ENCODE measurements around the gene GRIP1. TPM values are rescaled to one million over a fixed set of nuclear protein-coding genes. Genes with fewer than 3 reads are reported as not detected.

Gene GRIP1
- total RNA-seq, 2 experiments from 2014 or later, result 0.85 to 1.6 TPM

- H3K27ac Mint-ChIP-seq, result no peak overlapping the region
- no peaks in the 10 kb centered on the region for H3K36me3 Mint-ChIP-seq (ENCODE audit: low read depth)
- peaks cover 15% of the 10 kb centered on the region for H3K27me3 Mint-ChIP-seq
- POLR2A ChIA-PET, result no interaction called here
- H3K9me3 Mint-ChIP-seq, result no peaks in the 10 kb centered on the region
- DNase-seq, result no peak
- CTCF ChIA-PET, result interaction anchor here (0.7 to 2.5 kb wide), 2 partner anchors 10 to 323 kb away, joined by 3 to 7 read pairs; no protein-coding TSS in a partner anchor
- no peaks in the 10 kb centered on the region for H3K4me1 Mint-ChIP-seq
- no peak overlapping the region for H3K4me3 Mint-ChIP-seq
Observed at GRCh38 chr12:66683822-66684221, 4.9 kb upstream of the GRIP1 start.

GRCh38 chr12:66683073-66683472 is 4.2 kb upstream of the GRIP1 start:
- POLR2A ChIA-PET, result no interaction called here

GRCh38 chr12:66679461-66680084 is 697 bp upstream of the GRIP1 start:
- Mint-ChIP-seq H3K9me3 (no peaks in the 10 kb centered on the region), H3K4me3 (no peak overlapping the region), H3K4me1 (no peaks in the 10 kb centered on the region), H3K27me3 (peaks cover 11% of the 10 kb centered on the region), H3K36me3 (ENCODE audit: low read depth) (no peaks in the 10 kb centered on the region), H3K27ac (no peak overlapping the region)
- ChIA-PET CTCF (interaction anchor here (0.6 kb wide), 1 partner anchor 506 kb away, joined by 3 read pairs; no protein-coding TSS in a partner anchor), POLR2A (no interaction called here)
- no peak for DNase-seq

More at GRCh38 chr12:66683073-66683472, 4.2 kb upstream of the GRIP1 start:
- Mint-ChIP-seq H3K36me3 (ENCODE audit: low read depth) (no peaks in the 10 kb centered on the region), H3K4me3 (no peak overlapping the region), H3K9me3 (no peaks in the 10 kb centered on the region), H3K4me1 (no peaks in the 10 kb centered on the region), H3K27me3 (peaks cover 15% of the 10 kb centered on the region), H3K27ac (no peak overlapping the region)
- CTCF ChIA-PET, result interaction anchor here (2.5 kb wide), 1 partner anchor 11 kb away, joined by 7 read pairs; no protein-coding TSS in a partner anchor
- DNase-seq, result no peak

GRCh38 chr12:66676241-66676640 is 2.6 kb downstream of the GRIP1 start:
- Mint-ChIP-seq H3K36me3 (ENCODE audit: low read depth) (no peaks in the 10 kb centered on the region), H3K4me1 (no peaks in the 10 kb centered on the region), H3K4me3 (no peak overlapping the region), H3K27ac (no peak overlapping the region), H3K9me3 (no peaks in the 10 kb centered on the region), H3K27me3 (peaks cover 5% of the 10 kb centered on the region)
- no peak for DNase-seq
- POLR2A ChIA-PET, result no interaction called here
- CTCF ChIA-PET, result no interaction called here

GRCh38 chr12:66674495-66675122 is 4.3 kb downstream of the GRIP1 start:
- ChIA-PET POLR2A (no interaction called here), CTCF (no interaction called here)
- Mint-ChIP-seq H3K27ac (no peak overlapping the region), H3K4me3 (no peak overlapping the region), H3K4me1 (no peaks in the 10 kb centered on the region), H3K9me3 (no peaks in the 10 kb centered on the region), H3K27me3 (peaks cover 7% of the 10 kb centered on the region), H3K36me3 (ENCODE audit: low read depth) (no peaks in the 10 kb centered on the region)
- DNase-seq, result no peak

- H3K27ac Mint-ChIP-seq, result no peak overlapping the region
- H3K4me3 Mint-ChIP-seq, result no peak overlapping the region
- CTCF ChIA-PET, result no interaction called here
- POLR2A ChIA-PET, result no interaction called here
- H3K36me3 Mint-ChIP-seq (ENCODE audit: low read depth), result no peaks in the 10 kb centered on the region
- H3K9me3 Mint-ChIP-seq, result no peaks in the 10 kb centered on the region
- no peak for DNase-seq
- H3K4me1 Mint-ChIP-seq, result no peaks in the 10 kb centered on the region
- H3K27me3 Mint-ChIP-seq, result peaks cover 7% of the 10 kb centered on the region
Observed at GRCh38 chr12:66669541-66669940, 9.3 kb downstream of the GRIP1 start.

GRCh38 chr12:66668311-66668710 is 10.6 kb downstream of the GRIP1 start:
- no peaks in the 10 kb centered on the region for H3K36me3 Mint-ChIP-seq (ENCODE audit: low read depth)
- ChIA-PET CTCF (no interaction called here), POLR2A (no interaction called here)
- H3K27ac Mint-ChIP-seq, result no peak overlapping the region
- no peaks in the 10 kb centered on the region for H3K4me1 Mint-ChIP-seq
- H3K27me3 Mint-ChIP-seq, result peaks cover 4% of the 10 kb centered on the region
- no peak for DNase-seq
- H3K9me3 Mint-ChIP-seq, result no peaks in the 10 kb centered on the region
- H3K4me3 Mint-ChIP-seq, result no peak overlapping the region

GRCh38 chr12:66667906-66668305 is 11.0 kb downstream of the GRIP1 start:
- no peak overlapping the region for H3K27ac Mint-ChIP-seq
- peaks cover 4% of the 10 kb centered on the region for H3K27me3 Mint-ChIP-seq
- ChIA-PET POLR2A (no interaction called here), CTCF (no interaction called here)
- no peak for DNase-seq
- no peaks in the 10 kb centered on the region for H3K9me3 Mint-ChIP-seq
- H3K4me1 Mint-ChIP-seq, result no peaks in the 10 kb centered on the region
- no peak overlapping the region for H3K4me3 Mint-ChIP-seq
- no peaks in the 10 kb centered on the region for H3K36me3 Mint-ChIP-seq (ENCODE audit: low read depth)

GRCh38 chr12:66666481-66666880 is 12.4 kb downstream of the GRIP1 start:
- ChIA-PET POLR2A (no interaction called here), CTCF (no interaction called here)
- Mint-ChIP-seq H3K36me3 (ENCODE audit: low read depth) (no peaks in the 10 kb centered on the region), H3K27ac (no peak overlapping the region), H3K27me3 (peaks cover 14% of the 10 kb centered on the region), H3K9me3 (no peaks in the 10 kb centered on the region), H3K4me1 (no peaks in the 10 kb centered on the region), H3K4me3 (no peak overlapping the region)
- DNase-seq, result no peak

GRCh38 chr12:66665435-66665985 is 13.4 kb downstream of the GRIP1 start:
- CTCF ChIA-PET, result no interaction called here
- Mint-ChIP-seq H3K27me3 (peaks cover 14% of the 10 kb centered on the region), H3K27ac (no peak overlapping the region), H3K4me3 (no peak overlapping the region), H3K36me3 (ENCODE audit: low read depth) (no peaks in the 10 kb centered on the region), H3K9me3 (no peaks in the 10 kb centered on the region), H3K4me1 (no peaks in the 10 kb centered on the region)
- no peak for DNase-seq
- POLR2A ChIA-PET, result no interaction called here

- Mint-ChIP-seq H3K36me3 (ENCODE audit: low read depth) (no peaks in the 10 kb centered on the region), H3K9me3 (no peaks in the 10 kb centered on the region), H3K4me1 (no peaks in the 10 kb centered on the region), H3K27ac (no peak overlapping the region), H3K27me3 (peaks cover 12% of the 10 kb centered on the region), H3K4me3 (no peak overlapping the region)
- POLR2A ChIA-PET, result no interaction called here
- CTCF ChIA-PET, result interaction anchor here (1.3 kb wide), 1 partner anchor 9 kb away, joined by 3 read pairs; no protein-coding TSS in a partner anchor
- DNase-seq, result no peak
Observed at GRCh38 chr12:66664076-66664475, 14.8 kb downstream of the GRIP1 start.

- Mint-ChIP-seq H3K27me3 (peaks cover 12% of the 10 kb centered on the region), H3K36me3 (ENCODE audit: low read depth) (no peaks in the 10 kb centered on the region), H3K27ac (no peak overlapping the region), H3K4me1 (no peaks in the 10 kb centered on the region), H3K9me3 (no peaks in the 10 kb centered on the region), H3K4me3 (no peak overlapping the region)
- ChIA-PET POLR2A (no interaction called here), CTCF (interaction anchor here (1.2 to 1.3 kb wide), 2 partner anchors 10 to 17 kb away, joined by 3 read pairs; no protein-coding TSS in a partner anchor)
- DNase-seq, result no peak
Observed at GRCh38 chr12:66663611-66664010, 15.3 kb downstream of the GRIP1 start.

- no peaks in the 10 kb centered on the region for H3K4me1 Mint-ChIP-seq
- no peak overlapping the region for H3K4me3 Mint-ChIP-seq
- DNase-seq, result no peak
- H3K27ac Mint-ChIP-seq, result no peak overlapping the region
- H3K9me3 Mint-ChIP-seq, result no peaks in the 10 kb centered on the region
- POLR2A ChIA-PET, result no interaction called here
- CTCF ChIA-PET, result interaction anchor here (0.5 to 1.3 kb wide), 3 partner anchors 11 to 330 kb away, joined by 3 read pairs; no protein-coding TSS in a partner anchor
- peaks cover 12% of the 10 kb centered on the region for H3K27me3 Mint-ChIP-seq
- no peaks in the 10 kb centered on the region for H3K36me3 Mint-ChIP-seq (ENCODE audit: low read depth)
Observed at GRCh38 chr12:66662729-66663128, 16.1 kb downstream of the GRIP1 start.
